Central memory CD4-positive, alpha-beta T cell (primary cell): ENCODE results near the gene PPP1R11.
"Not testable (repeated sequence)": the region's sequence is repeated elsewhere in the genome, so short reads cannot be mapped to it uniquely, and the experiment has no call there.

Experiments used
- DNase-seq: peaks from one replicate; pipeline ENCODE4 v3.0.0; 2022

The PPP1R11 gene

GRCh38 chr6:30100154-30100553 is 33.2 kb downstream of the PPP1R11 start:
- no peak for DNase-seq

DNA sequence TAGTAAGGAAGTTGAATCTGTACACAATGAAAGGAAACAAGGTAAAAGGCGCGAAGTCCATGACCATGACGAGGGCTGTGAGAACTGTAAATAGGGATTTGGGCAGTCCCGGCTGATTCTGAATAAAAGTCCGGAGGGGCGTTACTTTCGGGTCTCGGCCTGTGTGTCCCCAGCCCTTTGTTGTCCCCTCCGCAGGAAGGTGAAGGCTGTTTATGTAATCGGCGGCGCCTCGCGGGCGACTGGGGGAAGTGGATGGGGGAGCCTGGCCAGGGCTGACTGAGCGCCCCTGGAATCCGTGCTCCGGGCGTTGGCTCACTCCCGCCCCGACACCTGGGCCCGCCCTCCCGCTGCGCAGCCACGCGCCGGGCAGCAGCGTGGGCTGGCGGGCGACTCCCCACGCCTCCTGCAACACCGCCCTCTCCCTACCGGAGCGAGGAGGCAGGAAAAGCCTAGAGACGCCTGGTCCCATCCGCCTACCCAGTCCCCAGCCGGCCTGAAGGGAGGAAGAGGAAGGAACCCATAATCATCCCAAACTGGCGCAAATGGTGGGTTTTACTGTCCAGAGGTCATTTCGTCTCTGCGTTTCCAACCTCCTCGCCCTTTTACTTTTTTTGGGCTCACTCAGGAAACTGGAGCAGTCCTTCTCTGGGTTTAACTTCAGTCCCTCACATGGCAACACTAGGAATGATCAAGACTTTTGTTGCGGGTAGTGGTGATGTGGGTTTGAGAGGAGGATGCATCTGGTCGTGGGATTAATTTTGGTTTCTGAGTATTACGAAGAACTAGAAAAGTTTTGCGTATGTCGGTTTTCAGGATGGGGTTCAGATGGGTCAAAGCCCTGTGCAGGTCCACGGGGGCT is 33.8 kb downstream of the PPP1R11 start:
- no peak for DNase-seq

DNA sequence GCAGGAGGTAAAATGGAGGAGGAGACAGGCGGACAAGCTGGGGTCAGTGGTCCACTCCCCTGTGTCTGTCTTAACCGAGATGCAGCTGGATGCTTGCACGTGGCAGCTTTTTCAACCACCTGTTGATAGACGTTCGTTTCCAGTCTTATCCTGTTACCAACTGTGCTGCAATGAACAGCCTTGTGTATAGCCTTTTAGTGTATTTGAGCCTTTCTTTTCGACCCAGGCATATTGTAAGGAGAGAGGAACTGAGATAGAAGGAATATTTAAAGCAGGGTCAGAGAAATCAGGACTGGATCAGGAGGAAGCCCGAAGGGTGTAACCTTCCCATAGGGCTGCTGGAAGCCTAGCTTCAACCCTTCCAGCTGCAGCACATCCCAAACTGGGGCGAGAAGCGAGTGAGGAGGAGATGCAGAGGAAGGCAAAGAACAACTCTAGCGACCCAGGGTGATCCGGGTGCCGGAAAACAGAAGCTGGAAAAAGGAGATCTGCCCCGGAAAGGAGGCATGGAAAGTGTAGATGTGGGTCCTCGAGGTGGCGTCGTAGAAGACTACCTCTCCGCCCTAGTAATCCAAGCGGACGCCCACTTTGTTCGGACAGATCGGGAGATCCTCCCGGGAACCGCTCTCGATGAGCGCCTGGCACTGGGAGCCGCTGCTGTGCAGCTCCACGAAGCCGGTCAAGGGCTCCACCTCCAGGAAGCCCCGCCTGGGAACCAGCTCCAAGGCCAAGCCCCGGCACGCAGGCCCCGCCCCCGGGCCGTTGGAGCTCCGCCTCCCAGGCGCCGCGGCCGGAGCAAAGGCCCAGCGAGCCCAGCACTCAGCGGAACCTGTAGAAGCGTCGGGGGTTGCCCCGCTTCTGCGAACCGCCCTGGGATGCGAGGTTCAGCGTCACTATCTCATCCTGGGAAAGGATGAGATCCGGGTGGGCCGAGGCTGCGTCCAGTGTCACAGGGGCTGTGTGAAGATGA is 34.7 kb downstream of the PPP1R11 start:
- DNase-seq, result peak; percentile 32

DNA sequence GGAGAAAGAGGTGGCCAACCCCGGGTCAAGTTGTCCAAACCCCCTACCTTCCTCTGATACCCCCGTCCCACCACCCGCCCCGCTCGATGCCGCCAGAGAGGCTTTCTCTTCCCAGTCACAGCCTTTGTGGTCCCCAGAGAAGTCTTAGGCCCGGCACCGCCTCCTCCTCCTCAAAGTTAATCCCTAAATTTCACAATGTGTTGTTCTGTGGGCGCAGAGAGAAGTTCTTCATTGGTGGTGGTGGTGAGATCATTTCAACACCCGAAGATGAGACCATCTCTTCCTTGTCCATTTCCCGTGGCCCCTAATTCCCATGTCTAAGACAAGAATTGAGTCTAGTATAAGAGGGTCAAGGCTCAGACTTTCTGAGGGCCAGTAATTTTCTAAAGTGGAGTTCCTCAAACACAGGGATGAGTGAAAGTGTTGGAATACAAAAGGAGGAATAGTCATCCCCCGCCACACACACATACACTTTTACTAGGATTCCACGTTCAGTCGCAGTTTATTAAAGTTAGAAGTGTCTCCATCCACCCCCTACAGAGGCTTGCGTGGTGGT is 35.5 kb downstream of the PPP1R11 start:
- no peak for DNase-seq

- DNase-seq, result peak; percentile 78
These were observed 36.2 kb downstream of the PPP1R11 start for GRCh38 chr6:30102970-30103871.

- DNase-seq, result no peak
These were observed 36.8 kb downstream of the PPP1R11 start for GRCh38 chr6:30103872-30104179.

- no peak for DNase-seq
These were observed 37.7 kb downstream of the PPP1R11 start for GRCh38 chr6:30104661-30105060.

DNA sequence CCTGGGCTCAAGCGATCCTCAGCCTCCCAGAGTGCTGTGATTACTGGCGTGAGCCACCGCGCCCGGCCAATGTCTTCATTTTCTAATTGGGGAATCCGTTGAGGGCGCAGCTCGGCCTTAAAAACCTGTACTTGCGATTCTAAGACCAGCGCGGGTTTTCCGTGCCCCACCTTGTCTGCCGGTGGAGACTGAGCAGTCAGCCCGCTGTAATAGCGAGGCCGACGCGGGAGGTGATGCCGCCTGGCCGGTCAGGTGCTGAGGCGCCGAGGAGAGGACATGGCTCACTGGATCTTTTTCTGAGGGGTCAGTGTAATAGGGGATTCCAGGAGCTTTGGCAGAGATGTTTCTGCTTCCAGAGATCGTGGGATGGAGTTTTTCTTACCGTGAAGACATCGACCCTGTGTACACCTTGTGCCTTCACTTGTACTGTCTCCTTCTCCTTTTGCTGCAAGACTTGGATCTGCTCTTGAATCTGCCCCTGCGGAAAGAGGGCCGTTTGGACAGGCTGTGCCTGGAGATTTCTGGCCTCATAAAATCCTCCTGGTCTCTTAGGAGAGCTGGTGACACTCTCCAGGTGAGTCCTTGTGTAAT is 44.4 kb downstream of the PPP1R11 start:
- no peak for DNase-seq

DNA sequence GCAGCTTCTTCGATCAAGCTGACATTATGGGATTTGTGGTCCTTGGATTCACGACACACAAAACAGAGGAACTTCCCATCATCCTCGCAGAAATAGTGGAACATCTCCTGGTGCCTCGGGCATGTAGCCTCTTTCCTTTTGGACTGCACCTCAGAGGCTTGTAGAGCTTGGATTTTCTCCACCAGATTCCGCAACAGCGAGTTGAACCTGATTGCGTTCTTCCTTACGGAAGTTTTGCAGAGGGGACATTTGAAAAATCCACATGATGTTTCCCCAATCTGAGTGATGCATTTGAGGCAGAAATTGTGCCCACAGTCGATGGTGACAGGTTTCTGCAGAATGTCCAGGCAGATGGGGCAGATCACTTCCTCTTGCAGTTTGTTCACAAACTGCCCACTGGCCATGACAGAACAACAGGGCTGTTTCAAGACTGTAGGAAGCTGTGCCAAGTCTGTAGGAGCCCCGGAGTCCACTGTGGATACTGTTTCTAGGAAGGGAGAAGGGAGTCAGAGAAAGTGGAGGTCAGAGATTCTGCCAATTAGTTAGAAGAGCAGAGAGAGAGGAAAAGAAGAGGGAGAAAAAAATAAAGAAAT is 45.5 kb downstream of the PPP1R11 start:
- DNase-seq, result no peak

DNA sequence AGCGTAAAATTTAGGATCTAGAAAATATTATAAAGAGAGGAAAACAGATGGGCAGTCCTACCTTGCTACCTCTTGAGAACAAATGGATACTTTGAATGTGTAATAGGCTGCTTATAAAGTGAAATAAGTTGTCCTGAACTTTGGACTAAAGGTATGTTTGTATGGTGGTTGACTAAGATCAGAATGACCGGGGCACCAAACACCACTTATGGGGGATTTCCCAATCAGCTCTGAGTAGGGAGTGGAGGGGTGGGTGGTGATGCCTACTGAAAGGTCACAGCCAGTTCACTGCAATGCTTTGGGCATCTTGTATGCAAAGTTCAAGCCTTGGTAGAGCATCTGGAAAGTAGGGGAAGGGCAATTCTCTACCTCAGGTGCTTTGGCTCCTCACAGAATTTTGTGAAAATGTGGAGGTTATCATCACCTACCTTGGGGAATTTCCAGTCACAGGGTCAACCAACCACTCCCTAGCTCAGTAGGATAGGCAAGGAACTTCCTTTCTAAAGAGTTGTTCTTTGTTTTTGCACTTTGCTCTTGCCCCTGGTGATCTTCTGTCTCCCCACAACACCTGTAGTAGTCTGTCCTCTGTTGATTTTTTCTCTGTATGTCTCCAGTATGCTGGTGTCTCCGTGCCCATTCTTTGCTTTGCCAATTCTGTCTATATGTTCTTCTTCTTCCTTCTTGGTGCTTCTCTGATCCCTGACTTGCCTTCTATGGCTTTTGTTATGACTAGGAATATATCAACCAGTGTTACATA is 46.2 kb downstream of the PPP1R11 start, which contains the start of gene TRIM31:
TSS of gene TRIM31 (minus strand) at position 88 of the 757 bp plus-strand sequence. CDS start 285 bp downstream, outside the sequence.
- DNase-seq, result no peak

- no peak for DNase-seq
These were observed 46.8 kb downstream of the PPP1R11 start for GRCh38 chr6:30113841-30114240.

DNA sequence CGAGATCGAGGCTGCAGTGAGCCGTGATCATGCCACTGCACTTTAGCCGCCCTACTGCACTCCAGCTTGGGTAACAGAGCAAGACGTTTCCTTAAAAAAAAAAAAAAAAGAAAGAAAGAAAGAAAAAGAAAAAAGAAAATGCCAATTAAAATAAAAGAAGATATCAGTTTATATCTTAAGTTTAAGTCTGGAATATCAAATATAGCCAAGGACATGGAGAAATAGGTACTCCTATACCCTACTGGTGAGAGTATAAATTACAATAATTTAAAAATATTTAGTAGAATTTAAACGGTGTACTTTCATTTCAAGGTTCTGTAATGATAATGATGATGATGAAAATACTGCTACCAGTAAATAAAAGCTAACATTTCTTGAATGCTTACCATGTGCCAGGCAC is 49.7 kb downstream of the PPP1R11 start:
- DNase-seq, result no peak

- DNase-seq, result not testable (repeated sequence)
These were observed 51.7 kb downstream of the PPP1R11 start for GRCh38 chr6:30118691-30119090.
